NB4 (cell line): ENCODE data around the gene ADRM1.

Experiments used
- DNase-seq: peaks from one replicate; pipeline ENCODE4 v3.0.0; 2010; ENCODE audit warnings: low read depth
- H3K4me3 ChIP-seq: one replicate; pipeline ENCODE4 v1.5.1; 2011; ENCODE audit warnings: mild to moderate bottlenecking, low read depth, low read length, moderate library complexity
- MYC ChIP-seq: IDR thresholded peaks from 2 replicates; pipeline ENCODE4 v1.6.1; 2011; ENCODE audit warnings: low read depth, low read length
- POLR2A ChIP-seq: IDR thresholded peaks from 2 replicates; pipeline ENCODE4 v1.6.1; 2011; ENCODE audit warnings: mild to moderate bottlenecking; ENCODE audit not compliant: insufficient read length; ENCODE audit errors: extremely low read depth
- TF ChIP-seq, protein P1 (sequence below): IDR thresholded peaks from one replicate; pipeline ENCODE4 v1.5.1; 2012; ENCODE audit warnings: low read depth, low read length
- TF ChIP-seq, protein P2 (sequence below): IDR thresholded peaks from 2 replicates; pipeline ENCODE4 v1.6.1; 2011; ENCODE audit warnings: low read depth, low read length

ADRM1 gene

DNA sequence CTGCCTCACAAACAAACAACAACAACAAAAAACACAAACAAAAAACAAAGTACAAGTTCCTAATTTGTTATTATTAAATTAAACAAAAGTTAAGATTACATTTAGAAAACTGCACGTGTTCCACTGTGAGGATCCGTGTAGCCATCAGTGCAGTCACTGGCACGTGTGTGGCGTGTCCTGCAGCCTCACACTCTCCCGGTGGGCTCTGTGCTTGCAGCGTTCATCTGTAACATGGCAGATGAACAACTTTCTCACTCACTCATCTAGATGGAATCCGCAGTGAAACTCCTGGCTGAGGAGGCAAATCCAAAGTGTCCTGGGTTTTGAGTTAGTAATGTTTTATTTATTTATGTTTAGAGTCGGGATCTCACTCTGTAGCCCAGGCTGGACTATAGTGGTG lies 12.9 kb upstream of the ADRM1 start:
- H3K4me3 ChIP-seq = no peak overlapping the region
- TF ChIP-seq, protein P1, sequence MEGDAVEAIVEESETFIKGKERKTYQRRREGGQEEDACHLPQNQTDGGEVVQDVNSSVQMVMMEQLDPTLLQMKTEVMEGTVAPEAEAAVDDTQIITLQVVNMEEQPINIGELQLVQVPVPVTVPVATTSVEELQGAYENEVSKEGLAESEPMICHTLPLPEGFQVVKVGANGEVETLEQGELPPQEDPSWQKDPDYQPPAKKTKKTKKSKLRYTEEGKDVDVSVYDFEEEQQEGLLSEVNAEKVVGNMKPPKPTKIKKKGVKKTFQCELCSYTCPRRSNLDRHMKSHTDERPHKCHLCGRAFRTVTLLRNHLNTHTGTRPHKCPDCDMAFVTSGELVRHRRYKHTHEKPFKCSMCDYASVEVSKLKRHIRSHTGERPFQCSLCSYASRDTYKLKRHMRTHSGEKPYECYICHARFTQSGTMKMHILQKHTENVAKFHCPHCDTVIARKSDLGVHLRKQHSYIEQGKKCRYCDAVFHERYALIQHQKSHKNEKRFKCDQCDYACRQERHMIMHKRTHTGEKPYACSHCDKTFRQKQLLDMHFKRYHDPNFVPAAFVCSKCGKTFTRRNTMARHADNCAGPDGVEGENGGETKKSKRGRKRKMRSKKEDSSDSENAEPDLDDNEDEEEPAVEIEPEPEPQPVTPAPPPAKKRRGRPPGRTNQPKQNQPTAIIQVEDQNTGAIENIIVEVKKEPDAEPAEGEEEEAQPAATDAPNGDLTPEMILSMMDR = no peak
- no peak for TF ChIP-seq POLR2A
- TF ChIP-seq MYC = no peak
- TF ChIP-seq, protein P2, sequence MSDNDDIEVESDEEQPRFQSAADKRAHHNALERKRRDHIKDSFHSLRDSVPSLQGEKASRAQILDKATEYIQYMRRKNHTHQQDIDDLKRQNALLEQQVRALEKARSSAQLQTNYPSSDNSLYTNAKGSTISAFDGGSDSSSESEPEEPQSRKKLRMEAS = no peak
- no peak for DNase-seq

DNA sequence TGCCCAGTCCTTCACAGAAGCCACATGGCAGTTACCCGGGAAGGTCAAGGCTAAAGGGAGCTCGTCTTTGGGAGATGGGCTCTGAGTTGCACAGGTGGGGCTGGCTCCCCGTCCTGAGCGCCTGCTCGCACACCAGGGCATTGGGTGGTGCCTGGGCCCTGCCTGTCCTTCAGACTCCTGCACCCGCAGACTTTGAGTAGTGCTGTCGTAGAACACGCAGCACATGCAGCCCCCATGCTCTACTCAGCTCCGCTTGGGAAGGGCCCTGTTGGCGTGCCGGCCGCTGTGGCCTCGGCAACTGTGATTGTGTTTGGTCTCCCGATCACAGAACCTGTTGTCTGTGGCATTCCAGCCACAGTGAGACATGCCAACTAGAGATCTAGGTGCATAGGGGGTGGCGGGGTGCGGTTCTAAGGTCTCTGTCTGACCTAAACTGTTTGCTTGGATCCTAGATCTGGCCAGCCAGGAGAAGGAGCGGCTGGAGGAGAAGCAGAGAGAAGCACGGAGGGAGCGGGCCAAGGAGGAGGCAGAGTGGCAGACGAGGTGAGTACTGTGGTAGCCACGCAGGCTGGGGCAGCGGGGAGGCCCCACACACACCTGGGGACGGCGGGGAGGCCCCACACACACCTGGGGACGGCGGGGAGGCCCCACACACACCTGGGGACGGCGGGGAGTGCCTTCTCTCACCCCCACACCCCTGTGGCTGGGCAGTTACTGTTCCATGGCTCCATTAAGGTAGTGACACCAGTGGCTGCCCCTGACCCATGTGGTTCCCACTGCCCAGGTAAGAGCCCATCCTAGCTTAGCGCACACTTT lies 11.3 kb upstream of the ADRM1 start:
- DNase-seq = no peak
- no peak overlapping the region for H3K4me3 ChIP-seq
- TF ChIP-seq, protein P1 = no peak
- TF ChIP-seq MYC = no peak
- TF ChIP-seq, protein P2 = no peak
- no peak for TF ChIP-seq POLR2A

DNA sequence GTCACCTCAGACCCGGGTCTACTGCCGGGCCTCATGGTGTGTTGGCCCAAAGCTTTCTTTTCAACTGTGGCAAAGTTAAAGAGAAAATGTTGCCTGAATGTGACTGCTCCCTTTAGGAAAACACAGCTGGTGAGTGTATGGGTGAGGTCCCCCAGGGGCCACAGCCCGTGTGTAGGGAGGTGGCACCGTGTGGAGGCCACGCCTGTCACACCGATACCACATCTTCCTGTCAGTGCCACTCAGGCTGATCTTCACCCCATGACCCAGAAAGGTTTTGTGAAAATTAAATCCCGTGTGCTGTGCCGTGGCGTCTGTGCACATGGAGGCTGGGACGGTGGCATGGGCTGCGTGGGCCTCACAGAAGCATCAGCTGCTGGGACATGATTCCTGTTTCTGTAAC lies 10.7 kb upstream of the ADRM1 start:
- TF ChIP-seq, protein P2 = no peak
- TF ChIP-seq POLR2A (no peak), MYC (no peak)
- TF ChIP-seq, protein P1 = no peak
- no peak overlapping the region for H3K4me3 ChIP-seq
- DNase-seq = no peak

DNA sequence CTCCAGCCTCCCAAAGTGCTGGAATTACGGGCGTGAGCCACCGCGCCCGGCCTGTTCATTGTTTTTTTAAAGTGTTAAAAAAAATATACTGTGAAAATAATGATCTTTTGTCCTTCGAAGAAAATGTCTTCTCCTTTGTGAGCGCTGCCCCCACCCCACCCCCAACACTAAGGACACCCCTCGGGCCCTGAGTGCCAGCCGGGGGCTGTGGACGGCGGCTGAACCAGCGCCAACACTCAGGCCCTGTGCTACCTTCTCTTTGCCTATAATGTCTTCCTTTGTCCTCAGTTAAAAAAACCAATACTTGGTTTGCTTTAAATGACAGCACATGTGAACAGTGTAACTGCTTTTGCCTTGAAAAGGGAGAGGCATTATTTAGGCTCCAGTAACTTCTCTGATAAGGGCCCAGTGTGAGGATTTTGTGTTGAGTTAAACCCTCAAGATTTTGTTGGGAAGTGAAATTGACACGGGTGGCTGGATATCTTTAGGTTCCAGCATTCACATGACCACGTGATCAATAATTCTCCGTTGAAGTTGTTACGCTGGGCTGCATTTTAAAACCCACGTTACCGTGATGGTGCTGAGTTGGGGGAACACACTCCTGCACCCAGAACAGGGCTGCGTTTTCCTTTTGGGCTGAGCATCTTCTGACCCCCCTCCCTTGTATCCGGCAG lies 9.5 kb upstream of the ADRM1 start:
- H3K4me3 ChIP-seq = no peak overlapping the region
- TF ChIP-seq, protein P2 = no peak
- TF ChIP-seq POLR2A (no peak), MYC (no peak)
- TF ChIP-seq, protein P1 = no peak
- DNase-seq = no peak

DNA sequence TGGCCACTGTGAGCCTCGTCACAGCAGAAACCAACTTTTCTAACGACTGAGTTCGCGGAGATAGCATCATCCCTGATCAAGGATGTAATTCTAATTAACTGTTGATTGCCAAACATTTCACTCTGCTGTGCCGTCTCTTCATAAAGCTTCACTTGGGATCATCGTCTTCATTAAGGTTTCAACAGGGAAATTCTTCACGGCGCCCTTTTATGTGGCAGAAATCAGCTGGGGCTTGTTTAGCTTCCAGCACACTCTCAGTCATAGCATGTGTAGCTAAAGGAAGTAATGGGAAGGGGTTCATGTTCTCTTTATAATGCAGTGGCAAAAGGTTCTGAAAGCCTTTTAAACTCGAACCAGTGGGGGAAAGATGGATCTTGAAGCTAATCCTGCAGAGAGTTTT lies 8.9 kb upstream of the ADRM1 start:
- H3K4me3 ChIP-seq = no peak overlapping the region
- no peak for DNase-seq
- TF ChIP-seq, protein P2 = no peak
- no peak for TF ChIP-seq MYC
- no peak for TF ChIP-seq POLR2A
- TF ChIP-seq, protein P1 = no peak
